Skeletal muscle satellite cell (primary cell): Measurements from ENCODE around the gene ZDHHC14.

Experiments used
- H3K27me3 ChIP-seq: 2 replicates; pipeline ENCODE4 v1.7.0; 2013; ENCODE audit warnings: low read length; ENCODE audit not compliant: control insufficient read depth, insufficient read depth
- H3K36me3 ChIP-seq: 2 replicates; pipeline ENCODE4 v1.7.0; 2013; ENCODE audit warnings: mild to moderate bottlenecking, control low read depth, low read length; ENCODE audit not compliant: insufficient read depth
- H3K4me1 ChIP-seq: 2 replicates; pipeline ENCODE4 v1.7.0; 2013; ENCODE audit warnings: low read length; ENCODE audit not compliant: control insufficient read depth, insufficient read depth
- H3K4me2 ChIP-seq: 2 replicates; pipeline ENCODE4 v1.7.0; 2013; ENCODE audit warnings: mild to moderate bottlenecking, low read length
- H3K4me3 ChIP-seq: 2 replicates; pipeline ENCODE4 v1.7.0; 2013; ENCODE audit warnings: low read length
- H3K9ac ChIP-seq: 2 replicates; pipeline ENCODE4 v1.7.0; 2013; ENCODE audit warnings: mild to moderate bottlenecking, low read depth, low read length, moderate library complexity
- H3K9me3 ChIP-seq: replicated peaks from 2 replicates; pipeline ENCODE4 v1.7.0; 2013; ENCODE audit warnings: mild to moderate bottlenecking, control low read depth, low read length

The ZDHHC14 gene

DNA sequence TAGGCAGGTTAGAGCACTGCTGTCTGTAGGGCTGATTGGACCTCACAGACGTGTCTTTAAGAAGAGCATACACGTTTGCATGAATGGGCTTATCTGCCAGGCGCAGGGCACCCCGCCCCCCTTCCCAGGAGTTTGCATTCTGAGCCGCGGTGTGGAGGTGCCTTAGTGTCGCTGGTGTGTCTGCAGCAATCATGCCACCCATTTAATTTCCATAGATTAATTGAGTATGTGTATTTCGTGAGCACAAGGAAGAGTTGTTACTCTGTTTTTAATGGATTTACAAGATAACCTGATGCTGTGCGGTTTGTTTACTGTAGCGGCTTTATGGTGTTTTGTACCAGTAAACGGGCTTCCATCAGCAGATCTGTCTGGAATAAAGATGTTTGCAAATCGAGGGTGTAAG is 107.7 kb downstream of the ZDHHC14 start:
- Histone ChIP-seq H3K4me2 (no peak overlapping the region), H3K27me3 (no peaks in the 10 kb centered on the region), H3K36me3 (no peaks in the 10 kb centered on the region), H3K9me3 (no peaks in the 10 kb centered on the region), H3K4me1 (no peaks in the 10 kb centered on the region), H3K9ac (no peak overlapping the region), H3K4me3 (no peak overlapping the region)

DNA sequence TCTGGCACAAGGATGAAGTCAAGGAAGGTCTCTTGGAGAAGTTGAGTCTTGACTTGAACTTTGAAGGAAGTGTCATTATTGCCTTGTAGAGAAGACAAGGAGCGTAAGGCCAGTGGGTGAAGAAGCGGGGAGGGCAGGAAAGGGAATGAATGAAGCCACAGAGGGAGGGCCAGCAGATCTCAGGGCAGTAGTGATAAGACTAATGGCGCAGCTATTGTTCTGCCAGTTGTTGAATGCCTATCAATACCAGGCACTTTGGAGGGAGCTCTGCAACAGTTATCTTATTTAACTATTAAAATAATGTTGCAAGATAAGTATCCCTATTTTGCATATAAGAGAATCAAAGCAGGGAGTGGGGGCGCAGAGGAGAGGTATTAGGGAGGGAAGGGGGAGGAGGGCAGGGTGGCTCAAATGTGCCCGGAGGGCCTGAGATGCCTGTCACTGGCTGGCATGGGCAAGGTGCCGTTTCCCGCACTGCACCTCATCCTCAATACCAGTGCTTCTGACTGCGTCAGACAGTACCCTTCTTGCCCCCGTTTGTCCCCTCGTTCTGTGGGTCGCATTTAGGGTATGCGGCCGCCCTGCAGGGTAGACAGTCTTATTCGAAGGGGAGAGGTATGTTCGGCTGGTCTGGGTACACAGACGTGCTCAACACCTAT is 109.8 kb downstream of the ZDHHC14 start:
- Histone ChIP-seq H3K4me2 (no peak overlapping the region), H3K9ac (no peak overlapping the region), H3K36me3 (no peaks in the 10 kb centered on the region), H3K9me3 (no peaks in the 10 kb centered on the region), H3K27me3 (no peaks in the 10 kb centered on the region), H3K4me3 (no peak overlapping the region), H3K4me1 (no peaks in the 10 kb centered on the region)

DNA sequence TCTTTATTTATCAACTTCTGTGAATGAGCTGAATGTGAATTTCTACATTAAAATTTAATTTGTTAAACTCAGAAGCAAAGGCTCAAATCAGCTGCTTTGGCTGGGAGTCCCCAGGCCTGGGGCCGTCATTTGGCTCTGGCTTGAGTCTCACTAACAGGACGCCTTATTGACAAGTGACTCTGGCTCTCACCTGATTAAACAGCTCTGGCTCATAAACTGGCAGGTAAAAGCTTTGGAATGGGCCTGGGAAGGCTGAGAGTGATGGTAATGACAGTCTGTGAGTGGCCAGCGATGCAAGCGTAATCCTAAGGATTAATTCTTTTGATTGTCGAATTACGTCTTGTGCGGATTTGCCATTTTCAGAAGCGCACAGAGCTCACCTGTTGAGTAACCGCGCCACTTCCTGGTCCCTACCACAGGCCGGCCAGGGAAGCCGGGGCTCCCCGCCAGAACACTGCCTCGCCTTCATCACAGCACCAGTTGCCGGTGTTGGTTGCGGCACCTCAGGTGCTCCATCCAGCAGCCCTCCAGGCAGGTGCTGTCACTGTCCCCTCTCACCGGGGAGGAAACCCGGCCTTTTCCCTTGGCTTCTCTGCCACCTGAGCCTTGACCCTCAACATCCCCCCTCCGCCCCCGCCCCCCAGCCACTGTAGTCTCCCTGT is 110.7 kb downstream of the ZDHHC14 start:
- Histone ChIP-seq H3K36me3 (no peaks in the 10 kb centered on the region), H3K4me3 (no peak overlapping the region), H3K4me2 (no peak overlapping the region), H3K4me1 (no peaks in the 10 kb centered on the region), H3K27me3 (no peaks in the 10 kb centered on the region), H3K9ac (no peak overlapping the region), H3K9me3 (no peaks in the 10 kb centered on the region)

DNA sequence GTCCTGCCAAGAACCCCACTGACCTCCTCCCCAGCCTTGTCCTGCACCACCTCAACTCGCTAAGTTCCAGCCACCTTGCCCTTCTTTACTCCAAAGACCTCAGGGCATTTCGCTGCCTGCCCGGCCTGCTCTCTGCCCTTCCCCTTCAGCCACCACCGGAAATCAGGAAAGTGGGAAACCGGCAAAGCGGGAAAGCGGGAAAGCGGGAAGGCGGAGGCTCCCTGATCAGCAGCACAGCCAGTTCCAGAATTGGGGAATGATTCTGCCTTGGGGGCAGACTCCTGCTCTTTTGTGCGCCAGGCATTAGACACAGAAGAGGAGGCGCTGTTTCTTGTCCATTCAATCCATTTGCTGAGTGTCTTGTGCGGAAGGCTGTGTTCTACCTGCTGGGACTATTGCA is 111.3 kb downstream of the ZDHHC14 start:
- Histone ChIP-seq H3K4me3 (no peak overlapping the region), H3K4me2 (no peak overlapping the region), H3K4me1 (no peaks in the 10 kb centered on the region), H3K36me3 (no peaks in the 10 kb centered on the region), H3K9me3 (no peaks in the 10 kb centered on the region), H3K9ac (no peak overlapping the region), H3K27me3 (no peaks in the 10 kb centered on the region)

DNA sequence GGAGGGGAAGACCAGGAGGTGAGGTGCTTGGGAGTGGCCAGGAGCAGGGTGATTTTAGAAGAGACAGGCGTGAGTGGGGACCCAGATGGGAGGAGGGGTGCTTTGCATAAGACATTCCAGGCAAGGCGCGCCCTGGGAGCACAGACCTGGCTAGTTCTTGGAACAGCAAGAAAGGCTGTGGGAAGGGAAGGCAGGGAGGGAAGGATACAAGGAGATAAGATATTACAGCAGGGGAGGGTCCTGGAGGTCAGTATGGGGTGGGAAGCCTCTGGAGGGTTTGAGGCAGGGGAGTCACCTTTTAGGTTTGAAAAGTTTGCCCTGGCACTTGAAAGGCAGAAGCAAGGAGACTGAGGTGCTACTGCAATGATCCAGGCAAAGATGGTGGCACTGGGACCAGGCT is 111.8 kb downstream of the ZDHHC14 start:
- H3K4me2 ChIP-seq: no peak overlapping the region
- H3K4me3 ChIP-seq: no peak overlapping the region
- H3K4me1 ChIP-seq: no peaks in the 10 kb centered on the region
- H3K27me3 ChIP-seq: no peaks in the 10 kb centered on the region
- H3K9me3 ChIP-seq: no peaks in the 10 kb centered on the region
- H3K9ac ChIP-seq: no peak overlapping the region
- H3K36me3 ChIP-seq: no peaks in the 10 kb centered on the region

DNA sequence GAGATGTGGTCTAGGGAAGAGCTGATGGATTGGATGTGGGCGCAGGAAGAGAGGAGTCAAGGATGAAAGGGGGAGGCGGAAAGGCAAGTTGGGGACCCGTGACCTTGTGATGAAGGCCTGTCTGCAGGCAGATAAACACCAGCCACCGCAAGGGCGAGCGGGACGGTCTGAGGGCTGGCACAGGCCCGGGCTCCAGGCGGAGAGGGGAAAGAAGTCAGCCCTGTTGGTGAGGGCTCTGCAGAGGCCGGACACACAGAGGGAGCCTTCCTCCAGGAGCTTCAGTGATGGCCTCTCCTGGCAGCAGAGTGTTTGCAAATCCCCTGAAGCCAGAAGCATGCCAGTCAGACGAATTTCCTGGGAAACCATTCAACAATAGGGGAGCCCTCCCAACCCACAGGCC is 112.2 kb downstream of the ZDHHC14 start:
- Histone ChIP-seq H3K4me3 (no peak overlapping the region), H3K36me3 (no peaks in the 10 kb centered on the region), H3K4me1 (no peaks in the 10 kb centered on the region), H3K4me2 (no peak overlapping the region), H3K27me3 (no peaks in the 10 kb centered on the region), H3K9me3 (no peaks in the 10 kb centered on the region), H3K9ac (no peak overlapping the region)

DNA sequence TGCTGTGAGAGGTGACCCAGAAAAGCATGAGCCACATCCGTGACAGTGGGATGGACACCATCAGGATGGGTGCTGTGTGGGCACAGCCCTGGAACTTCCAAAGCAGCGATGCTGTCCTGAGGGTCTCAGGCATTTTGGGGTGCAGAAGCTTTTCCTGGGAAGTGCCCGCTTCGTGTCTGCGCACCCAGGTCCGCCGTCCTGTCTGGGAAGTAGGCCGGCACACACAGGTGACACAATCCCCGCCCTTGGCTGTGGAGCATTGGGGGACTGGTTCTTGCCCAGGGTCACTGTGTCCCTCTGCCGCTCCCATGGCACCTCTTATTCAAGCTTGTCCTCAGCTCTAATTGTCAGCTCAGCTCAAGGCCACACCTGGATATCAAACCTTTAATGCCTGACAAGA is 112.6 kb downstream of the ZDHHC14 start:
- H3K4me2 ChIP-seq: no peak overlapping the region
- H3K9me3 ChIP-seq: no peaks in the 10 kb centered on the region
- no peaks in the 10 kb centered on the region for H3K4me1 ChIP-seq
- H3K36me3 ChIP-seq: no peaks in the 10 kb centered on the region
- H3K27me3 ChIP-seq: no peaks in the 10 kb centered on the region
- no peak overlapping the region for H3K9ac ChIP-seq
- no peak overlapping the region for H3K4me3 ChIP-seq

DNA sequence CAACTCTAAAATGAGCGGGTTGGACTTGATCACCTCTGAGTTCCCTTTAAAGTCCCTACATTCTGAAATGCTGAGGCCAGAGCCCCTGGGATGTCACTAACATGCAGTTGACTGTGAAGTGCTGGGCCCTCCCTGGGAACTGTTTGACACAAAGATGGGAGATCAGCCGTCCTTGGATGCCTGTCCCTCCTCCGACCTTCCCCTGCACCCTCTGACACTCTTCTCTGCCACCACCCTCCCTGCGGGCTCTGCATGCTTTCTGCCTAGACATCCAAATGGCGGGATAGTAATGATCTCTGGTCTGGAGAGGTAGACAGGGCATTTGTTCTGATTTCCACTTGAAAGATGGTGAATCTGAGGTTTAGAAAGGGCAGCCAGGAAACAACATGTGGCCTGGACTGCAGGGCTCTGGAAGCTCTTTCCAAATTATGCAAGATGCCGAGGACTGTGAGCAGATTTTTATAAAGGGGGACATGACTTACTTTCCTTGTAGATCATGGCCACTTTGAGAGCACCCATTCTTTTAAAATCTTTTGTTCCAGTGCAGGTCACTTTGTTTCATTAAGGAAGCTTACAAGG is 113.2 kb downstream of the ZDHHC14 start:
- Histone ChIP-seq H3K9ac (no peak overlapping the region), H3K9me3 (no peaks in the 10 kb centered on the region), H3K36me3 (no peaks in the 10 kb centered on the region), H3K27me3 (no peaks in the 10 kb centered on the region), H3K4me2 (no peak overlapping the region), H3K4me3 (no peak overlapping the region), H3K4me1 (no peaks in the 10 kb centered on the region)

DNA sequence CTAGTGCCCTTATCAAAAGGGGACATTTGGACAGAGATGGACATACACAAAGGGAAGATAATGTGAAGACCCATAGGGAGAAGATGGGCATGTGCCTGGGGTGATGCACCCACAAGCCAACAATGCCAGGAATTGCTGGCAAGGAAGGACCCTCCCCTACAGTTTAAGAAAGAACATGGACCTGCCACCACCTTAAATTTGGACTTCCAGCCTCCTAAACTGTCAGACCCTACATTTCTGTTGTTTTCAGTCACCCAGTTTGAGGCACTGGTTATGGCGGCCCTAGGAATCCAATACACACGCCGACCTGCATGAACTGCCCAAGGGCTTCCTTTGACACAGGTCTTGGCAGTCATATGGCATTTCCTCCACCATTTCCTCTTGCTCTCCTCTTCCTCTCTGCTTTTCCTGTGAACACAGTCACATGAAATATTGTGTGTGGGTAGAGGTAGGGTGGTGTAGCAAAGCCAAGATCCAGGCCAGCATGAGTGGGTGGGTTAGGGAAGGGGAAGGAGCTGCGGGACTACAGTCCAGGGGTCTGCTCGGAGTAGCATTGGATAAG is 115.6 kb downstream of the ZDHHC14 start:
- Histone ChIP-seq H3K27me3 (no peaks in the 10 kb centered on the region), H3K4me2 (no peak overlapping the region), H3K4me3 (no peak overlapping the region), H3K36me3 (no peaks in the 10 kb centered on the region), H3K9me3 (no peaks in the 10 kb centered on the region), H3K4me1 (no peaks in the 10 kb centered on the region), H3K9ac (no peak overlapping the region)

DNA sequence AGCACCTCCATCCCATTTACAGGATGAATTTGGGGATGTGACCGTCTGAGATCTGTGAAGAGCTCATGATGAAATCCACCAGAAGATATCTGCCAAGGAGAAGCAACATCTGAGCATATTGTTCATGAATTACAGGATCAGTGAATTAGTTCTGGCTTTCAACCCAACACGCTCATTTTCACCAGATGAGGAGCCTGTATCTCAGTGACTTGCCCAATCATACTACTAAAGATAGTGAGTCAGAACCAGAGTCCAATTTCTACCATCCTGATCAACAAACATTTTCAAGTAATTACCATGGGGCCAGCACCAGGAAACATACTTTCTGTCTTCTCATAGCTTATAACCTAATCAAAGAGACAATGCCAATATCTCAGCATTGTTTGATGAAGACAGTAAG is 116.6 kb downstream of the ZDHHC14 start:
- Histone ChIP-seq H3K4me2 (no peak overlapping the region), H3K9ac (no peak overlapping the region), H3K4me1 (no peaks in the 10 kb centered on the region), H3K27me3 (no peaks in the 10 kb centered on the region), H3K36me3 (no peaks in the 10 kb centered on the region), H3K9me3 (no peaks in the 10 kb centered on the region), H3K4me3 (no peak overlapping the region)

DNA sequence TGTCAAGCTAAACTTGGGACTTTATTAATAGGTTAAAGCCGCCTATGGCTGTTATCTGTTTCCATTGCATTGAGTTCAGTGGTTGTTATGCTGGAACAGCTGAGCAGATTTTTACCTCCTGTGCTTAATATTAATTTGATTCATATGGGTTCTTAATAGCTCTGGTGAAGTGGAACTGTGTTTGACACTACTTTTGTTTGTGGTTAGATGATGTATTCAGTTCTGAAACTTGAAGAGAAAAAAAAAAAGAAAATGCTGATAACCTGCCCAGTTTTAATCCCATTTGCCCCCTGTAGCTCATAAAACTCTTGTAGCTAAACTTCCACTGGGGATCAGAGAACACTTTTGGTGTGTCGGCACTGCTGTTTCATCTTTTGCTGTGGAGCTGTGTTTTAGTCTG is 117.8 kb downstream of the ZDHHC14 start:
- Histone ChIP-seq H3K4me1 (no peaks in the 10 kb centered on the region), H3K9me3 (no peaks in the 10 kb centered on the region), H3K27me3 (no peaks in the 10 kb centered on the region)

DNA sequence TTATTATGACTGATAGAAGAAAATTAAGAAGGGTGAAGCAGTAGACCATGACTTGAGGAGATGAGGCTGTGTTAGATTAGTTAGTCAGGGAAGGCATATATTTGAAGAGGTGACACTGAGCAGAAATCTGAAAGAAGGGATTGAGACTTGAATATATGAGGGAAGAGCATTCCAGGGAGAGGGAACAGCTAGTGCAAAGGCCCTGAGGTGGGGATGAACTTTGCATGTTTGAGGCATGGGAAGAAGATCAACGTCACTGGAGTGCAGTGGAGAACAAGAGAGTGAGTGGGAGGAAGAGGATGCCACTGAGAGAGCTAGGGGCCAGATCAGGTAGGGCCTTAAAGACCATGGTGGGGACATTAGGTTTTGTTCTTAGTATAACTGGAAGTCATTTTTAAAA is 119.0 kb downstream of the ZDHHC14 start:
- H3K9ac ChIP-seq: no peak overlapping the region
- no peak overlapping the region for H3K4me2 ChIP-seq
- no peak overlapping the region for H3K4me3 ChIP-seq
- no peaks in the 10 kb centered on the region for H3K27me3 ChIP-seq
- no peaks in the 10 kb centered on the region for H3K9me3 ChIP-seq
- no peaks in the 10 kb centered on the region for H3K4me1 ChIP-seq
- no peaks in the 10 kb centered on the region for H3K36me3 ChIP-seq

More for the DNA sequence above, 117.8 kb downstream of the ZDHHC14 start:
- Histone ChIP-seq H3K4me2 (no peak overlapping the region), H3K4me3 (no peak overlapping the region), H3K36me3 (no peaks in the 10 kb centered on the region), H3K9ac (no peak overlapping the region)
